SJSA1 (cell line): ENCODE data around the gene TMEM269. TPM values are rescaled to one million over a fixed set of nuclear protein-coding genes. Genes with fewer than 3 reads are reported as not detected.

Source experiments
- DNase-seq, 2 experiments: peaks; one replicate each; pipeline ENCODE4 v3.0.0-alpha.2; 2015 to 2020; ENCODE audit warnings: low spot score in 2 of 2, low read depth in 1 of 2
- H3K27ac ChIP-seq: fragments of 250-450 bp; sonication (Bioruptor Pico); 2 replicates; pipeline ENCODE4 v1.5.1; 2020; ENCODE audit warnings: mild to moderate bottlenecking, moderate library complexity
- H3K27me3 ChIP-seq: fragments of 250-450 bp; sonication (Bioruptor Pico); replicated peaks from 2 replicates; pipeline ENCODE4 v1.5.1; 2020; ENCODE audit warnings: mild to moderate bottlenecking, moderate library complexity
- H3K36me3 ChIP-seq: fragments of 250-450 bp; sonication (Bioruptor Pico); 2 replicates; pipeline ENCODE4 v1.5.1; 2020; ENCODE audit warnings: mild to moderate bottlenecking
- H3K4me1 ChIP-seq: fragments of 250-450 bp; sonication (Bioruptor Pico); replicated peaks from 2 replicates; pipeline ENCODE4 v1.6.1; 2021; ENCODE audit warnings: mild to moderate bottlenecking
- H3K4me3 ChIP-seq: fragments of 250-450 bp; sonication (Bioruptor Pico); 2 replicates; pipeline ENCODE4 v1.5.1; 2020; ENCODE audit warnings: mild to moderate bottlenecking
- H3K9me3 ChIP-seq: fragments of 250-450 bp; sonication (Bioruptor Pico); replicated peaks from 2 replicates; pipeline ENCODE4 v1.5.1; 2020; ENCODE audit warnings: mild to moderate bottlenecking
- total RNA-seq: library from RNA; depleted of rRNA; stranded (reverse); fragments of >200 nt; shearing (Covaris generic); gene quantifications from 2 replicates; pipeline ENCODE4 v1.2.3, GENCODE V29; 2014; rRNA removed

TMEM269 gene
- not detected in 2 replicates for total RNA-seq

- H3K9me3 ChIP-seq = no peaks in the 10 kb centered on the region
- peaks cover 24% of the 10 kb centered on the region for H3K36me3 ChIP-seq
- no peaks in the 10 kb centered on the region for H3K27me3 ChIP-seq
- no peak within 1 kb of the TSS for H3K4me3 ChIP-seq
- H3K27ac ChIP-seq = no peak within 1 kb of the TSS
- H3K4me1 ChIP-seq = peaks cover 4% of the 10 kb centered on the region; the same call in 1 of the 2 replicates
- DNase-seq = no peak
Measured at GRCh38 chr1:42784946-42785693, at the start of gene TMEM269. Gene TMEM269, plus strand, starts transcription at chr1:42784991. Its CDS starts 4,903 bp downstream, at chr1:42789894.

- H3K27ac ChIP-seq = no peak overlapping the region
- no peaks in the 10 kb centered on the region for H3K27me3 ChIP-seq
- H3K4me1 ChIP-seq = no peaks in the 10 kb centered on the region
- no peak overlapping the region for H3K4me3 ChIP-seq
- H3K9me3 ChIP-seq = no peaks in the 10 kb centered on the region
- no peak for DNase-seq
- no peaks in the 10 kb centered on the region for H3K36me3 ChIP-seq
Measured at GRCh38 chr1:42735056-42735455, 49.7 kb upstream of the TMEM269 start.

- Histone ChIP-seq H3K27me3 (no peaks in the 10 kb centered on the region), H3K27ac (no peak overlapping the region), H3K4me1 (no peaks in the 10 kb centered on the region), H3K36me3 (no peaks in the 10 kb centered on the region), H3K9me3 (no peaks in the 10 kb centered on the region), H3K4me3 (no peak overlapping the region)
- no peak for DNase-seq
Measured at GRCh38 chr1:42735477-42736105, 49.2 kb upstream of the TMEM269 start.

DNA sequence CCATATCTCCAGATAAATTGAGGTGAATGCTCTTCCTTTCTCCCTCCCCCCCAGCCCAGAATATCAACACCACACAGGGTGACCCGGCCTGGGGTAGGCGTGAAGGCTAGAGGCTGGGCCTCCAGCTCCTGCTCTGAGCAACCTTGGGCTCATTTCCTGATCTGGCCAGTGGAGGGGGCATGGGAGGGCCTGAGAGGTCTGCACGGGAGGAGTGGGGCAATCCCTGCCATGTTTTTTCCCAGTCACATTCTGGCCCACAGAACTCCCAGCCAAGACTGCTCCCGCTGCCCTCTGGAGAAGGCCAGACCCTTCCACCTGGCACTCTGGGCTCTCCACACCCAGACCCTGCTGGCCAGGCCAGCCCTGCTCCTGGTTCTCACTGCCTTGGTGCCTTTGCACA lies 48.6 kb upstream of the TMEM269 start:
- Histone ChIP-seq H3K4me3 (no peak overlapping the region), H3K9me3 (no peaks in the 10 kb centered on the region), H3K27ac (no peak overlapping the region), H3K27me3 (no peaks in the 10 kb centered on the region), H3K36me3 (no peaks in the 10 kb centered on the region), H3K4me1 (no peaks in the 10 kb centered on the region)
- DNase-seq = no peak

DNA sequence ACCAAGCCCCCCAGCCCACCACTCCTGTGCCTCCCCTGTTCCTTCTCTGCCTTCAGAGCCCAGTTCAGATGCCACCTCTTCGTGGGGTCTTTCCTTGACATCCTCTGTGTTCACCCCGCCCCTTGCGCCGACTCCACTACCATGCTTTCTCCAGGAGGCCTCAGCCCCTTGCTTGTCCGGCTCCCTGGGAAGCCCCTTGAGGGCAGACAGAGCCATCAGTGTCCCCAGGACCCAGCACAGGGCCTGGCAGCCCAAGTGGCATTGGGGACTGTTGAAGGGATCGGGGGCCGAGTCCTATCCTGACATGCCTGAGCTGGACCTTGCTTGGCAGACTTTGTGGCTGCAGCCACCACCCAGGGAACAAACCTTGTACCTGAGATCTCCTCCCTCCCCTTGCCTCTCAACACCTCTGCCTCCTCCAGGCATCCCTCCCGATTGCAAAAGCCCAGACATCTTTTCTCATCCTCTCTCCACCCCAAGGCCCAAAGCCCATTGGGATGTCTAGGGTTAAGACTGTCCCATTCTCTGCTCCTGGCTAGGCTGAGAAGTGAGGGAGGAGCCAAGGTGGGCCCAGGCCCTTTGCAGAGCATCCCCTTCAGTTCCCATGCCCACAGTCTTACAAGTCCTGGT lies 48.1 kb upstream of the TMEM269 start:
- H3K4me1 ChIP-seq = no peaks in the 10 kb centered on the region
- no peaks in the 10 kb centered on the region for H3K36me3 ChIP-seq
- no peak overlapping the region for H3K27ac ChIP-seq
- H3K4me3 ChIP-seq = no peak overlapping the region
- H3K9me3 ChIP-seq = no peaks in the 10 kb centered on the region
- no peaks in the 10 kb centered on the region for H3K27me3 ChIP-seq
- DNase-seq = peak in 1 of 2 experiments; percentile 20

- no peaks in the 10 kb centered on the region for H3K4me1 ChIP-seq
- no peaks in the 10 kb centered on the region for H3K27me3 ChIP-seq
- no peaks in the 10 kb centered on the region for H3K36me3 ChIP-seq
- no peak for DNase-seq
- no peak overlapping the region for H3K4me3 ChIP-seq
- no peaks in the 10 kb centered on the region for H3K9me3 ChIP-seq
- H3K27ac ChIP-seq = no peak overlapping the region
Measured at GRCh38 chr1:42737257-42737656, 47.5 kb upstream of the TMEM269 start.

DNA sequence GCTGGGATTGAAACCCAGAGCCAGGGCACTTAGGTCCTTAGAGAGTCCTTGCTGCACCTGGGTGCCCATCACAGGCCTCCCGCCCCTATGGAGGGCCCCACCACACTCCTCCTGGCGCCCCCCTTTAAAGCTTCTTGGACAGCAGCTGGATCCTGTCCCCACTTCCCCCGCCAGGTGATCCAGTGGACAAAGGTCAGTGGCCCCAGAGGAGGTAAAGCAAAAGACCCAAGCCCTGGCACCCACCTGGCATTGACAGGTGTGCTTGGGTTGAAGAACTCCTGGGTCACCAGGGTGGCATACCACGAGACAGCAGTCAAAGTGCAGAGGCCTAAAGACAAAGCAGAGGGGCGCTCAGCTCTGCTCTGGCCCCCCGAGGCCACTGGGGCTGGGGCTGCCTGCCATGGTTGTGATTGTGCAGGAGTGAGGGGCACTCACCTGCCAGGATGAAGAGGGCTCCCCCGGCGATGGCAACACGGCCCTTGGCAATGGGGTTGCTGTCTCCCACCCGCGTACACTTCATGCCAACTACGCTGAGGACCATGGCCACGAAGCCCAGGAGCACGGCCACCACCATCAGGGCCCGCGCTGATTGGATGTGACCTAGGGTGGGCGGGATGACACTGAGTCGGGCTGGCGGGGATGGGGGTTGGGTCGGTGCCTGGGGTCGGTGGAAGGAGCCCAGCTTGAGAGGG lies 46.7 kb upstream of the TMEM269 start:
- DNase-seq = no peak
- no peak overlapping the region for H3K4me3 ChIP-seq
- no peaks in the 10 kb centered on the region for H3K4me1 ChIP-seq
- H3K36me3 ChIP-seq = no peaks in the 10 kb centered on the region
- H3K27ac ChIP-seq = no peak overlapping the region
- H3K27me3 ChIP-seq = no peaks in the 10 kb centered on the region
- no peaks in the 10 kb centered on the region for H3K9me3 ChIP-seq

GRCh38 chr1:42738678-42739226 lies 46.0 kb upstream of the TMEM269 start:
- Histone ChIP-seq H3K27ac (no peak overlapping the region), H3K4me1 (no peaks in the 10 kb centered on the region), H3K4me3 (no peak overlapping the region), H3K9me3 (no peaks in the 10 kb centered on the region), H3K27me3 (no peaks in the 10 kb centered on the region), H3K36me3 (no peaks in the 10 kb centered on the region)
- DNase-seq = no peak

GRCh38 chr1:42739753-42740700 lies 44.8 kb upstream of the TMEM269 start, which contains the start of gene CLDN19:
Gene CLDN19, minus strand, starts transcription at chr1:42740236. Its CDS starts 173 bp downstream, at chr1:42740063.
- no peak for DNase-seq
- Histone ChIP-seq H3K27ac (no peak within 1 kb of the TSS), H3K9me3 (no peaks in the 10 kb centered on the region), H3K27me3 (no peaks in the 10 kb centered on the region), H3K4me1 (no peaks in the 10 kb centered on the region), H3K4me3 (no peak within 1 kb of the TSS), H3K36me3 (no peaks in the 10 kb centered on the region)

- H3K36me3 ChIP-seq = peaks cover 7% of the 10 kb centered on the region
Measured at GRCh38 chr1:42740851-42741580, 43.8 kb upstream of the TMEM269 start.

GRCh38 chr1:42741706-42742105 lies 43.1 kb upstream of the TMEM269 start:
- H3K4me1 ChIP-seq = no peaks in the 10 kb centered on the region
- DNase-seq = no peak
- H3K27ac ChIP-seq = no peak overlapping the region
- H3K27me3 ChIP-seq = no peaks in the 10 kb centered on the region
- no peak overlapping the region for H3K4me3 ChIP-seq
- H3K36me3 ChIP-seq = peaks cover 14% of the 10 kb centered on the region
- H3K9me3 ChIP-seq = no peaks in the 10 kb centered on the region

More at GRCh38 chr1:42740851-42741580, 43.8 kb upstream of the TMEM269 start:
- Histone ChIP-seq H3K4me3 (no peak overlapping the region), H3K4me1 (no peaks in the 10 kb centered on the region), H3K9me3 (no peaks in the 10 kb centered on the region), H3K27ac (no peak overlapping the region), H3K27me3 (no peaks in the 10 kb centered on the region)
- no peak for DNase-seq

DNA sequence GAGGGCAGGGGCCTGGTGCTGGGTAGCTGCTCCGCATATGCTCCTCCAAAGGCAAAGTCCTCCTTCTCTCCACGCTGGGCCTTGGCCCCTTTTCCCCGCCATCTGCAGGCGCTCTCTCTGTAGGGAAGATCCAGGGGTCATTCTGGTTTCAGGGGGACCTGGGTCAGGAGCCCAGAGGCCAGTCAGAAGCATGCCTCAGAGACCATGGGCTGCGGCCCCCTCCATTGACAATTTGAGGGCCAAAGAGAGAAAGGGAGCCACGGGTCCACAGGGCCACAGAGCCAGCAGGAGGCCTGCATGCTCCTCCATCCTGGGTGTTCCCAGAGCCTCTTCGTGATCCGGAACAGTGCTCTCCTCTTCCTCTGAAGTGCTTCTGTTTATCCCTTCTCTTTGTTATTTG lies 42.6 kb upstream of the TMEM269 start:
- H3K36me3 ChIP-seq = peaks cover 18% of the 10 kb centered on the region
- no peaks in the 10 kb centered on the region for H3K4me1 ChIP-seq
- H3K4me3 ChIP-seq = no peak overlapping the region
- no peaks in the 10 kb centered on the region for H3K27me3 ChIP-seq
- no peak for DNase-seq
- no peak overlapping the region for H3K27ac ChIP-seq
- H3K9me3 ChIP-seq = no peaks in the 10 kb centered on the region
